D341Med (cell line): Measurements from ENCODE around the gene DNM3.

ENCODE experiments used
- DNase-seq: peaks from one replicate; pipeline ENCODE4 v3.0.0; 2012; ENCODE audit warnings: low spot score

The DNM3 gene

DNA sequence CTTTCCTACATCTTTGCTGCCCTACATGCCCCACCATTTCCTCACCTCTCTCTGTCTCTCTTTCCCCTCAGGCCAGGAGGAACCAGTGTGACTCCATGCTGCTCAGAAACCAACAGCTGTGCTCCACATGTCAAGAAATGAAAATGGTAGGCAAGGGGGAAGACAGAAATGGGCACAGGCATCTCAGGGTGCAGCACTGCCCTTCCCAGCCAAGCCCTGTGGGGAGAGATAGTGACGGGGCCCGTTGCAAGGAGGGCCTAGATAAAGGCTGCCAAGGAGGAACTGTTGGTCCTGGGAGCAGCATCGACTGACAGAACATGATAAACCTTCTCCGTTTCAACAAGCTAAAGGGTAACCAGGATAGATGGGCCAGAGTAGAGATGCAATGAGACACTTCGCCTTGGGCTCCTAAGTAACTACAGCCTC lies 615.1 kb downstream of the DNM3 start:
- no peak for DNase-seq

DNA sequence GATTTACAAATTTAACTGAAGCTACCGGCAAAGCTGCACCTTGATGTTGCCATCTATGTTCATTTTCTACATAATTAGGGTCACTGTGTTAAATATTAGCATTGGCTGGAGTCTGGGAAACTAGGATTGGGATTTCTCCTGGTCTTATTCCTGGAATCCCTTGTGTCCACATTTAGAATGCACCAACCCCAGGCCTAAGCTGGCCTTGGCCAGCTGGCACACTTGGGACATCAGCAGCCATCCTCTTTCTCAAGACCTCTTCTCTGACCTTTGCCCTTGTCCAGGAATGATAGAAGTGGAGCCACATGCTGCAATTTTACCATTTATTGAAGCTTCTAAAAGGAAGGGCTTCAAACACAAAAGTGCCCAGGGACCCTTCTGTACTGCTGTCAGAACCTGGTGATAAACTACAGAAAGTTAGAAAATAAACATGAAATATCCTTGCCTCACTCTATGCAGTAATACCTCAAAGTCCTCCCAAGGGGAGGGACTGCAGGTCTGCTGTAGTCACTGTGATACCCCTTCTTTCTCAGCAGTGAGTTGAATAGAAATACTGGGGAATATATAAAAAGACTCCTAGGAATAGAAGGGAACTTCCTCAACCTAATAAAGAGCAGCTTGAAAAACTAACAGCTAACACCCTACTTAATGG lies 616.3 kb downstream of the DNM3 start:
- DNase-seq, result no peak

DNA sequence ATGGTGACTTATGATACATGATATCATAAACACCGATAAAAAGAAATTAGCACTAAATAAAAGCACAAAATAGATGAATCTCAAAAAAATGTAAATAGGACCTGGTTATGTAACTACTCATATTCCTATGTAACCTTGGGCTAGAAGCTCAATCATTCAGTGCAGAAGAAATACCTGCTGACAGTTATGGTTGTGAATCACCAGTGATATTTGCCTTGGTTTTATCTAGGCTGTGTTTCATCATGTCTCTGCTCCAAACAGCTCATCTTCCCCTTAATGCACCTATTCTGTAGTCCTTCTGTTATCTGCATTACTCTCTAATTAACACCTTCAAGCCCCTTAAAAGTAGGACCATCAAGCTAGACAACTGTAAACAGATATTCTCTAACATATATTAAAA lies 618.9 kb downstream of the DNM3 start:
- DNase-seq, result no peak

DNA sequence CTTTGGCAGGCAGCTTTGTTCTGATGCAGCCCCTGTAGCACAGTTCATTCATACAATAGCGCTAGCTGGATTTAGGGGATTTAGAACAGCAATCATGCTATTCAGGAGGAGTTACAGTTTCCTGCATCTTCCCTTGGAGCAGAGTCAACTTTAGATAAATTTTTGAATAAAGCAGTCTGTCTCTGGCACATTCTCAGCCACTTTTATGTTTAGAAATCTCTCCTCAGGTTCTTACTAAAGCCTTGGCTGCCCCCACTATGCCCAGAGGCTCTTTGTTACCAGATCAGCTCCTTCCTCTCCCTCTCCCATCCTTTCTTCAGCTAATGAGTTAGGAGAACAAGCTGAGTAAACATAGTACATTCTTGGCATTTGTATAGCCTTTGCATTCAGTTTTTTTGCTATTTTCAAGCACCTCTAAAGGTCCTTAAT lies 619.6 kb downstream of the DNM3 start:
- no peak for DNase-seq
